ENCODE results near the gene OLFML2B. TPM values are rescaled to one million over a fixed set of nuclear protein-coding genes. Genes with fewer than 3 reads are reported as not detected.

OLFML2B gene
- total RNA-seq (2016; rRNA removed; fragmentation: Illumina TruSeq; extraction: Trizol) (not detected in 2 replicates), polyA plus RNA-seq (2011; rRNA removed) (not detected in 2 replicates), polyA minus RNA-seq (2011; rRNA and poly(A)+ RNA removed; ENCODE audit: low replicate concordance) (0.05 TPM in 1 of 2 replicates, not detected in the other), Bru-seq, nascent RNA (percentile 7 among the genes with signal in this experiment), BruChase-seq, experiment 1, labeled RNA remaining after a 6-hour chase (percentile 10 among the genes with signal in this experiment), BruChase-seq, experiment 2, labeled RNA remaining after a 2-hour chase (percentile 7 among the genes with signal in this experiment)
- total RNA-seq (2016; cell fraction: cytosol; rRNA removed; fragmentation: Illumina TruSeq; extraction: Trizol; ENCODE audit: low read depth): not detected in 2 replicates
- not detected in 2 replicates for total RNA-seq (2016; cell fraction: insoluble cytoplasmic fraction; rRNA removed; fragmentation: Illumina TruSeq; extraction: Trizol)
- total RNA-seq (2016; cell fraction: membrane; rRNA removed; fragmentation: Illumina TruSeq; extraction: Trizol): not detected in 2 replicates
- not detected in 2 replicates for total RNA-seq (2016; cell fraction: nucleus; rRNA removed; fragmentation: Illumina TruSeq; extraction: Trizol)
- not detected in 2 replicates for polyA plus RNA-seq (2011; cell fraction: cytosol; rRNA removed)
- polyA plus RNA-seq (2011; cell fraction: nucleus; rRNA removed): not detected in 2 replicates
- not detected in 2 replicates for polyA plus RNA-seq (2012)
- not detected in 2 replicates for polyA plus RNA-seq (2016; cell fraction: cytosol; fragmentation: Illumina TruSeq; extraction: Trizol; ENCODE audit: low read depth)
- not detected in 2 replicates for polyA plus RNA-seq (2016; cell fraction: insoluble cytoplasmic fraction; fragmentation: Illumina TruSeq; extraction: Trizol; ENCODE audit: low read depth)
- not detected in 2 replicates for polyA plus RNA-seq (2016; cell fraction: membrane; fragmentation: Illumina TruSeq; extraction: Trizol; ENCODE audit: low read depth)
- not detected in 2 replicates for polyA plus RNA-seq (2016; cell fraction: nucleus; fragmentation: Illumina TruSeq; extraction: Trizol; ENCODE audit: insufficient read depth, low read depth)
- polyA minus RNA-seq (2011; cell fraction: cytosol; rRNA and poly(A)+ RNA removed): not detected in 2 replicates
- polyA minus RNA-seq (2011; cell fraction: nucleus; rRNA and poly(A)+ RNA removed): not detected in 2 replicates
- long read RNA-seq, experiment 1: 0 reads
- long read RNA-seq, experiment 2: 0 reads

- Histone ChIP-seq H3K36me3 (replicated peaks in 1 of 2; ENCODE audit: control insufficient read depth in 1 of 2, insufficient read depth in 2 of 2, low read length in 2 of 2) (no peaks in the 10 kb centered on the region), H2AFZ (ENCODE audit: low read length) (no peak within 1 kb of the TSS), H3K4me2 (ENCODE audit: low read depth, low read length) (peak within 1 kb of the TSS; percentile 86), H3K9ac (ENCODE audit: insufficient read depth, low read depth, low read length) (no peak within 1 kb of the TSS), H3K27ac (ENCODE audit: extremely low read length, insufficient read depth, low read length) (no peak within 1 kb of the TSS), H4K20me1 (ENCODE audit: insufficient read depth, low read length) (no peaks in the 10 kb centered on the region), H3K79me2 (ENCODE audit: insufficient read depth, low read length) (no peaks in the 10 kb centered on the region), H3K4me3 (replicated peaks in 1 of 3; ENCODE audit: insufficient read depth in 1 of 3, low read depth in 2 of 3, low read length in 3 of 3) (peak within 1 kb of the TSS; percentile 47 to 71 (median 59)), H3K4me1 (ENCODE audit: insufficient read depth, low read length) (0 out of 2 replicates have a peak, but pooled peaks cover 5% of the 10 kb centered on the region), H3K27me3 (ENCODE audit: control insufficient read depth in 1 of 2, insufficient read depth in 2 of 2, low read length in 2 of 2) (peaks cover 3 to 43% of the 10 kb centered on the region in 2 experiments), H3K9me3 (ENCODE audit: low read length) (peaks cover 9% of the 10 kb centered on the region; the same call in 1 of the 2 replicates)
- BruUV-seq (replicated peaks): no TSS peak
- peak; percentile 90 for ATAC-seq
- CTCF ChIA-PET (ENCODE audit: low intra/inter-chr PET ratio, low total read pairs): no interaction called here
- WGBS (ENCODE audit: low lambda C conversion rate): 2% methylated on average over 18 of the region's 85 CpGs
- in situ Hi-C loops (cut with HindIII; ENCODE audit: extremely low pct_ligation_motif_present, low pct_unique_long_range_greater_than_20kb): no loop called here
- peak; percentile 58 for DNase-seq (ENCODE audit: low spot score)
- intact Hi-C loops (cut with micrococcal nuclease; ENCODE audit: unreplicated experiment): no loop called here
- FAIRE-seq: peak; percentile 72
- POLR2A ChIA-PET: interaction anchor here (1.2 kb wide), 1 partner anchor 11 kb away, joined by 3 read pairs; no protein-coding TSS in a partner anchor
- 0 out of 2 replicates have a peak, but pooled peaks have one; percentile 5 for TF ChIP-seq NFKB2 (CRISPR knock-in tag; IDR thresholded peaks at IDR 0.05; ENCODE audit: borderline replicate concordance)
- peak; percentile 35; the same call in 1 of the 2 replicates for TF ChIP-seq SAP130 (CRISPR knock-in tag; IDR thresholded peaks at IDR 0.05; ENCODE audit: low read depth)
- TF ChIP-seq ERF (CRISPR knock-in tag; IDR thresholded peaks at IDR 0.05): 0 out of 2 replicates have a peak, but pooled peaks have one; percentile 14
- no peak for TF ChIP-seq TARDBP (CRISPR knock-in tag; IDR thresholded peaks at IDR 0.05)
- no peak for TF ChIP-seq HMGA1 (CRISPR knock-in tag; conservative IDR thresholded peaks at IDR 0.05)
- peak; percentile 51; the same call in 1 of the 2 replicates for TF ChIP-seq SIN3B (IDR thresholded peaks at IDR 0.05; ENCODE audit: low read length)
- TF ChIP-seq, protein P1, sequence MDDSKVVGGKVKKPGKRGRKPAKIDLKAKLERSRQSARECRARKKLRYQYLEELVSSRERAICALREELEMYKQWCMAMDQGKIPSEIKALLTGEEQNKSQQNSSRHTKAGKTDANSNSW (CRISPR knock-in tag; IDR thresholded peaks at IDR 0.05; ENCODE audit: borderline replicate concordance): no peak
- peak; percentile 38; the same call in 1 of the 2 replicates for TF ChIP-seq ZNF510 (CRISPR knock-in tag; IDR thresholded peaks at IDR 0.05; ENCODE audit: low read depth)
- TF ChIP-seq CTCF (CRISPR knock-in tag; IDR thresholded peaks at IDR 0.05): peak; percentile 41; the same call in 1 of the 2 replicates
- no peak for TF ChIP-seq TOPORS (CRISPR knock-in tag; IDR thresholded peaks at IDR 0.05)
- peak; percentile 6 for TF ChIP-seq XRCC5 (optimal IDR thresholded peaks at IDR 0.05; ENCODE audit: low read length)
- 0 out of 2 replicates have a peak, but pooled peaks have one; percentile 21 for TF ChIP-seq HIVEP1 (CRISPR knock-in tag; IDR thresholded peaks at IDR 0.05)
- 0 out of 2 replicates have a peak, but pooled peaks have one; percentile 24 for TF ChIP-seq ZNF710 (CRISPR knock-in tag; IDR thresholded peaks at IDR 0.05; ENCODE audit: borderline replicate concordance)
- TF ChIP-seq BCL6 (CRISPR knock-in tag; IDR thresholded peaks at IDR 0.05): 0 out of 2 replicates have a peak, but pooled peaks have one; percentile 29
Measured at GRCh38 chr1:162023547-162024501, at the start of gene OLFML2B. OLFML2B (minus strand) TSS chr1:162023869; CDS start chr1:162023430, 439 bp downstream.
